Panc1 (cell line): ENCODE measurements around the gene TRERF1.

Experiments used
- POLR2AphosphoS5 ChIP-seq: IDR thresholded peaks from 2 replicates; pipeline ENCODE4 v1.6.1; 2012; ENCODE audit warnings: mild to moderate bottlenecking, low read depth, low read length, moderate library complexity
- REST ChIP-seq, 2 experiments: IDR thresholded peaks; 2 replicates each; pipeline ENCODE4 v1.6.1; 2011 to 2012; ENCODE audit warnings: low read depth in 2 of 2, control low read depth in 1 of 2, low read length in 1 of 2, mild to moderate bottlenecking in 1 of 2, moderate library complexity in 1 of 2; ENCODE audit not compliant: insufficient read depth in 1 of 2
- SIN3A ChIP-seq: IDR thresholded peaks from 2 replicates; pipeline ENCODE4 v1.6.1; 2012; ENCODE audit warnings: low read depth, mild to moderate bottlenecking, low read length, moderate library complexity, borderline replicate concordance; ENCODE audit not compliant: insufficient read depth
- TCF7L2 ChIP-seq: IDR thresholded peaks from 2 replicates; pipeline ENCODE4 v1.6.1; 2011; ENCODE audit warnings: mild to moderate bottlenecking, low read depth, low read length, inconsistent platforms
- TF ChIP-seq, protein P1 (sequence below): fragments of 450-650 bp; IDR thresholded peaks from 2 replicates; pipeline ENCODE4 v1.5.1; 2017; ENCODE audit warnings: mild to moderate bottlenecking

DNA sequence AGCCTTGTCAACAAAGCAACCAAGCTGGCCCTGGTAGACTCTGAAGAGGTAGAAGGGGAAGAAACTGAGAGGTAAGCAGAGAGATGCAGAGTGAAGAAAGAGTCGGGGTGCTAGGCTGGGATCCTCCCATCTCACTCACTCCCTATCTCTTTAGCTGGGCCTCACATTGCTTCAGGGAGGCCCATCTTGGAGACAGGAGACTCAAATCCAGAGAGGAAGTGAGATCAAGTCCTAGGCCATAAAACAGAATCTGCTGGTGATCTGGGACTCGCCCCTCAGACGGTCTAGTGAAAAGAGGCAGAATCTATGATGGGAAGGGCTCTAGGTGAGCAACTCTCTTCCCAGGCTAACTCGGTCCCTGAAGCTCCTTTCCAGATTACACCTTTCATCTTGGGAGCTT, 256.3 kb downstream of the TRERF1 start:
- TF ChIP-seq, protein P1, sequence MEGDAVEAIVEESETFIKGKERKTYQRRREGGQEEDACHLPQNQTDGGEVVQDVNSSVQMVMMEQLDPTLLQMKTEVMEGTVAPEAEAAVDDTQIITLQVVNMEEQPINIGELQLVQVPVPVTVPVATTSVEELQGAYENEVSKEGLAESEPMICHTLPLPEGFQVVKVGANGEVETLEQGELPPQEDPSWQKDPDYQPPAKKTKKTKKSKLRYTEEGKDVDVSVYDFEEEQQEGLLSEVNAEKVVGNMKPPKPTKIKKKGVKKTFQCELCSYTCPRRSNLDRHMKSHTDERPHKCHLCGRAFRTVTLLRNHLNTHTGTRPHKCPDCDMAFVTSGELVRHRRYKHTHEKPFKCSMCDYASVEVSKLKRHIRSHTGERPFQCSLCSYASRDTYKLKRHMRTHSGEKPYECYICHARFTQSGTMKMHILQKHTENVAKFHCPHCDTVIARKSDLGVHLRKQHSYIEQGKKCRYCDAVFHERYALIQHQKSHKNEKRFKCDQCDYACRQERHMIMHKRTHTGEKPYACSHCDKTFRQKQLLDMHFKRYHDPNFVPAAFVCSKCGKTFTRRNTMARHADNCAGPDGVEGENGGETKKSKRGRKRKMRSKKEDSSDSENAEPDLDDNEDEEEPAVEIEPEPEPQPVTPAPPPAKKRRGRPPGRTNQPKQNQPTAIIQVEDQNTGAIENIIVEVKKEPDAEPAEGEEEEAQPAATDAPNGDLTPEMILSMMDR = no peak
- TF ChIP-seq POLR2AphosphoS5 (no peak), REST (IDR thresholded peaks at IDR 0.05; ENCODE audit: insufficient read depth in 1 of 2, low read depth in 2 of 2, low read length in 1 of 2) (no peak), TCF7L2 (no peak), SIN3A (no peak)
